Ovary (tissue), 9 donors: ENCODE data around the gene BRMS1. TPM values are rescaled to one million over a fixed set of nuclear protein-coding genes. Genes with fewer than 3 reads are reported as not detected.
A peak's percentile ranks its signal among the peaks of the same experiment; 100 is the strongest.

Experiments used
- DNase-seq, 5 donors: peaks; one replicate each; pipeline ENCODE4 v3.0.0-alpha.2; 2019 to 2020
- H3K27ac ChIP-seq, 2 donors: fragments of 200-600 bp; one replicate each; pipeline versions ENCODE4 v1.5.1 to v1.8.0; 2019 to 2022
- H3K27me3 ChIP-seq: fragments of 200-600 bp; one replicate; pipeline ENCODE4 v1.8.0; 2022
- H3K36me3 ChIP-seq: fragments of 200-600 bp; sonication (generic); one replicate; pipeline ENCODE4 v1.5.1; 2019
- H3K4me1 ChIP-seq: one replicate; pipeline ENCODE4 v1.8.1; 2013; ENCODE audit warnings: mild to moderate bottlenecking, moderate library complexity; ENCODE audit not compliant: insufficient read depth
- H3K4me3 ChIP-seq: fragments of 200-600 bp; sonication (generic); one replicate; pipeline ENCODE4 v1.5.1; 2017
- H3K9me3 ChIP-seq, 2 donors: fragments of 200-600 bp in 1 of 2; sonication (generic) in 1 of 2; one replicate each; pipeline versions ENCODE4 v1.5.1 to v1.8.1; 2013 to 2019; ENCODE audit warnings: mild to moderate bottlenecking in 1 of 2, moderate library complexity in 1 of 2
- EP300 ChIP-seq: sonication (generic); formaldehyde crosslinking; IDR thresholded peaks from one replicate; pipeline ENCODE4 v1.6.1; 2017; ENCODE audit warnings: antibody characterized with exemption
- POLR2A ChIP-seq: fragments of 450-650 bp; IDR thresholded peaks from one replicate; pipeline ENCODE4 v1.6.1; 2017; ENCODE audit warnings: antibody characterized with exemption, mild to moderate bottlenecking, moderate library complexity
- WGBS, 3 donors: extraction: QIAGEN DNeasy Blood & Tissue Kit in 1 of 3; methylation state at CpG; one replicate each; pipeline versions ENCODE4 v1.1.5 to v1.1.7; 2013 to 2017; 5-methylcytosine and 5-hydroxymethylcytosine counted together
- intact Hi-C, 4 donors: fragments of 100-400 bp; cut with DNase I; formaldehyde crosslinking; loops; one replicate each; pipeline versions ENCODE4 v1.11.0 to v1.15.1; 2022 to 2023
- polyA plus RNA-seq, 2 donors: library from polyadenylated mRNA; stranded (reverse); fragments of 200-250 nt in 1 of 2; fragments of 350-450 nt in 1 of 2; fragmentation: Illumina TruSeq in 1 of 2; extraction: RNeasy Lipid Tissue Mini Kit (QIAGEN cat#74804) in 1 of 2; gene quantifications; one replicate each; pipeline ENCODE4 v1.2.3, GENCODE V29; 2013 to 2014
- total RNA-seq, 7 donors: library from RNA; depleted of rRNA in 2 of 7; stranded (reverse); fragments of >200 nt in 2 of 7; fragmentation: NEBNext Ultra II Directional in 3 of 7; extraction: Animal tissue kit (Norgen Biotek cat#: 25700) in 3 of 7; gene quantifications; one replicate each; pipeline versions ENCODE4 v1.1.0 to v1.2.4, GENCODE V29; 2016 to 2023
- TF ChIP-seq, protein P1 (sequence below), 3 donors: fragments of 450-650 bp in 2 of 3; fragments of 200-600 bp in 1 of 3; IDR thresholded peaks; one replicate each; pipeline versions ENCODE4 v1.5.1 to v1.8.0; 2016 to 2022; ENCODE audit warnings: antibody characterized with exemption in 3 of 3, mild to moderate bottlenecking in 1 of 3
- donor health status: DM: no; HTN: no; CAD: no; lungs with moderate emphysema.
- donor health status: DM: no; HTN: no; CAD: no.
- donor health status: Bipolar disorder and iron deficiency.
- donor health status: DM: yes; HTN: yes; CAD: no.
- donor health status: DM: no; HTN: no; CAD: no.
- donor health status: DM: yes; HTN: yes; CAD: no.

The BRMS1 gene
- total and polyA plus RNA-seq, 9 donors = 17.5 to 32.2 (median 23.4) TPM

DNA sequence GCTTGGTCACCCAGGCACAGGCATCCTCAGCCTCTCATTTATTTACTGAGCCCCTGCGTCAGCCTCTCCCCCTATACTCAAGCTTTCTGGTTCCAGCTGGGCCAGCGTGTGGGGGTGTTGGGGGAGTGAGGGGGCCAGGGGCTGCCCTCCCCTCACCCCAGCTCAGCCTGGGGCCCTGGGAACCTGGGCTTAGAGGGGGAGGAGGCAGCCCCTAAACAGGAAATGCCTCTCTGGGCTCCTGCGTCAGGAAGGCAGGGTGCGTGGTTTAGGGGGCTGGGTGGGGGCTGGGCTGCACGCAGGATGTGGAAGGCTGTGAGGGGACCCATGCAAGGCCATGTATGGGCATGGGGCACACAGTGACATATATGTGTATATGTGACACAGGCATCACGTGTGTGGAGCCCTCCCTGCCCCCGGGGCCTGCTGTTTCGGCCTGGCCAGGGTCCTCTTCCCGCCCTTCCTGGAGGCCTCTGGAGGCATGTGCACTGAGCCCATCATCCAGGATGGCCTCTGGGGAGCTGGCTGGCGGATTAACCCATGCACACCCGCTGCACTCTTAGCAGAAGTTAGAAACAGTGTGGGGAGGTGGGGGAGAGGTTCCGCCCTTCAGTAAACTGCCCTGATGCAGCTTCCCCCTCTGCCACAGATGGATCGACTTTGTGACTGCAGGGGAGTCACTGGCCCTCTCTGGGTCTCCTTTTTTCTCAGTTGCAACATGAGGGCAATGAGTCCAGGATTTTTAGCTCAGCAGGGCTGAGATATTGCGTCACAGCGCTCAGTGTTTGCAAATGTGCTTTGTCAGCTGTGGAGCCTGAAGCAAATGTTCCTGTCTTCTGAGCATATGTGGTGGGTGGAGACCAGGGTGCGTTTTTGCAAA, 26.9 kb downstream of the BRMS1 start:
- peaks cover 33% of the 10 kb centered on the region for H3K4me1 ChIP-seq
- H3K9me3 ChIP-seq = no peaks in the 10 kb centered on the region
- H3K27me3 ChIP-seq = no peaks in the 10 kb centered on the region
- DNase-seq = peak; percentile 52 to 75 (median 65)
- TF ChIP-seq, protein P1, sequence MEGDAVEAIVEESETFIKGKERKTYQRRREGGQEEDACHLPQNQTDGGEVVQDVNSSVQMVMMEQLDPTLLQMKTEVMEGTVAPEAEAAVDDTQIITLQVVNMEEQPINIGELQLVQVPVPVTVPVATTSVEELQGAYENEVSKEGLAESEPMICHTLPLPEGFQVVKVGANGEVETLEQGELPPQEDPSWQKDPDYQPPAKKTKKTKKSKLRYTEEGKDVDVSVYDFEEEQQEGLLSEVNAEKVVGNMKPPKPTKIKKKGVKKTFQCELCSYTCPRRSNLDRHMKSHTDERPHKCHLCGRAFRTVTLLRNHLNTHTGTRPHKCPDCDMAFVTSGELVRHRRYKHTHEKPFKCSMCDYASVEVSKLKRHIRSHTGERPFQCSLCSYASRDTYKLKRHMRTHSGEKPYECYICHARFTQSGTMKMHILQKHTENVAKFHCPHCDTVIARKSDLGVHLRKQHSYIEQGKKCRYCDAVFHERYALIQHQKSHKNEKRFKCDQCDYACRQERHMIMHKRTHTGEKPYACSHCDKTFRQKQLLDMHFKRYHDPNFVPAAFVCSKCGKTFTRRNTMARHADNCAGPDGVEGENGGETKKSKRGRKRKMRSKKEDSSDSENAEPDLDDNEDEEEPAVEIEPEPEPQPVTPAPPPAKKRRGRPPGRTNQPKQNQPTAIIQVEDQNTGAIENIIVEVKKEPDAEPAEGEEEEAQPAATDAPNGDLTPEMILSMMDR (IDR thresholded peaks at IDR 0.05) = no peak
- TF ChIP-seq POLR2A = no peak
- no peak for TF ChIP-seq EP300
- WGBS, 3 donors = 18 to 23% (median 19%) methylated on average over 15 to 16 of the region's 16 CpGs
- no peak overlapping the region for H3K4me3 ChIP-seq
- H3K27ac ChIP-seq = peak overlapping the region; percentile 42 to 76
- intact Hi-C loops = no loop called here
- H3K36me3 ChIP-seq = no peaks in the 10 kb centered on the region

DNA sequence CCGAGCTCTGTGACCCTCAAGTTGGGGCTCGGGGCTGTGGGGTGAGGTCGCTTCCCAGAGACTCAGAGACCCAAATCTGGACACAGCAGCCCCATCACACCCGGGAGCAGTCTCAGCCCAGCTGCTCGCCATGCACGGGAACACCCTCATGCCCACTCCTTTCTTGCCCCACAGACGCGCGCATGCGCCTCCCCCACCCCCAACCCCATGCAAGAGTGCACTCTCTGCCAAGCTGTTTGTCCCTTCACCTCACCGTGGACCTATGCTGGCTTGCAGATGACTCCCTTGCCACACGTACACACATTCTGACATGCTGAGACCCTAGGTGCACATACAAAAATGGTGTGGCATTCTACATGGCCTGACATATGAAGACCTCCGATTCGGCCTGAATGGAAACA, 27.6 kb downstream of the BRMS1 start:
- WGBS, 3 donors = 2 to 5% (median 4%) methylated on average over 11 to 14 of the region's 14 CpGs
- intact Hi-C loops = no loop called here
- H3K4me3 ChIP-seq = peak overlapping the region; percentile 43
- H3K4me1 ChIP-seq = peaks cover 33% of the 10 kb centered on the region
- H3K36me3 ChIP-seq = no peaks in the 10 kb centered on the region
- TF ChIP-seq, protein P1 (IDR thresholded peaks at IDR 0.05) = no peak
- TF ChIP-seq EP300 (no peak), POLR2A (no peak)
- no peaks in the 10 kb centered on the region for H3K9me3 ChIP-seq
- H3K27me3 ChIP-seq = no peaks in the 10 kb centered on the region
- peak overlapping the region; percentile 42 to 76 for H3K27ac ChIP-seq
- peak; percentile 57 to 79 (median 68) for DNase-seq

DNA sequence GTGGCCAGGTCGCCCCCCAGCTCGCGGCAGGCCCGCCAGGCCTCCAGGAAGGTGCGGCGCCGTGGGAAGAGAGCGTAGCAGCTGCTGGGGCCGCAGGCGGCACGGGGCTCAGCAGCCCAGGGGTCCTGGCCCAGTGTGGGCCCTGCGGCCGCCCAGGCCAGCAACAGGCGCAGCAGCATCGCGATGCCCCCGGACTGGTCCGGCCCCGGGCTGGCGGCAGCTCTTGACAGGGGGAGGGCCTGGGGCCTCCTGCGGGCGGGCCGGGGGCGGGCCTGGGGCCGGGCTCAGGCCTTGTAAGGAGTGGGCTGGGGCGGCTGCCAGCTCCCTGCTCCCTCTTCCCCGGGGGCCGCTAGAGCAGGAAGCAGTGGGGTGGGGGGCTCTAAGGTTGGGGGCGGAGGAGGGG, 28.1 kb downstream of the BRMS1 start, which contains the start of gene CD248:
Gene CD248 (minus strand): TSS at position 196 of the 403 bp plus-strand sequence. CDS start 17 bp downstream, at position 179.
- H3K36me3 ChIP-seq = no peaks in the 10 kb centered on the region
- no peaks in the 10 kb centered on the region for H3K9me3 ChIP-seq
- DNase-seq = peak; percentile 73 to 90 (median 82)
- intact Hi-C loops = no loop called here
- no peak for TF ChIP-seq POLR2A
- no peak for TF ChIP-seq EP300
- TF ChIP-seq, protein P1 (IDR thresholded peaks at IDR 0.05) = no peak
- WGBS, 3 donors = 2 to 5% methylated on average over 24 to 29 of the region's 29 CpGs; no CpG with 5 or more reads in 1 of the 3 donors
- peak within 1 kb of the TSS; percentile 42 to 76 for H3K27ac ChIP-seq
- H3K4me3 ChIP-seq = peak within 1 kb of the TSS; percentile 43
- peaks cover 33% of the 10 kb centered on the region for H3K4me1 ChIP-seq
- no peaks in the 10 kb centered on the region for H3K27me3 ChIP-seq

DNA sequence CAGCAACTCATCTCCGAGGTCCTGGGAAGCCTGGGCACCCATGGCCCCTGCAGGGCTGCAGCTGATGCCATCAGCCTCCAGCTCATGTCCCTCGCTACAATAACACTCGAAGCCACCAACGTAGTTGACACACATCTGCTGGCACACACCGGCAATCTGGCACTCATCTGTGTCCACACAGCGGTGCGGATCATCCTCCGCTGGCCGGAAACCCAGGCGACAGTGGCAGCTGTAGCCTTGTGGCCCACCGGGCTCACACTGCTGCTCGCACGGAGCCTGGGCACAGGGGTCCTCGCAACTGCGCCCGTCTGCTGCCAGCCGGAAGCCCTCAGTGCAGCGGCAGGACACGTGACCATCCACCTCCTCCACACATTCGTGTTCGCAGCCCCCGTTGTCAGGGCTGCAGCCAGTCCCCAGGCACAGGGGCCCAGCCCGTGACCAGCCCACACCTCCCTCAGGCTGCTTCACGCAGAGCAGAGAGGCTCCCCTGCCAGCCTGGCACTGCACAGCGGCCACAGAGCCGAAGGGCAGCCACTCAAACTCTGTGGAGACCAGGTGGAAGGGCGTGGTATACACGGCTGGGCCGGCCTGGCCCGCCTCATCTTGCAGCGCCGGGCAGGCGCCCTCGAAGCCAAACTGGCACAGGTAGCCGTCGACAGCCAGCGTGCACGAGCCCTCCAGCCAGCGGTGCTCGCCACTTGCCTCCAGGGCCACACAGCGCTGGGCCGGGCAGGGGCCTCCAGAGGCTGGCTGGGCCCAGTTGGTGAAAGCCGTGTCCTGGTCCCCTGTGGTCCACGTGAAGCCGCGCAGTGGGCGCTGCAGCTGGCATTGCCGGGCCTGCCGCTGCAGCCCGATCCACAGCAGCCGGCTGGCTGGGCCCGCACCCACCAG, 28.7 kb downstream of the BRMS1 start:
- DNase-seq = peak in 3 of 5 donors; percentile 28 to 53 (median 51)
- peak overlapping the region in 1 of 2 donors; percentile 76 for H3K27ac ChIP-seq
- intact Hi-C loops = no loop called here

More for the DNA sequence above, 28.7 kb downstream of the BRMS1 start:
- H3K4me1 ChIP-seq = peaks cover 33% of the 10 kb centered on the region
- H3K4me3 ChIP-seq = peak overlapping the region; percentile 43
- TF ChIP-seq POLR2A = no peak
- TF ChIP-seq, protein P1 (IDR thresholded peaks at IDR 0.05) = no peak
- no peak for TF ChIP-seq EP300
- 23 to 39% (median 26%) methylated on average over 43 to 52 of the region's 52 CpGs for WGBS, 3 donors
- H3K36me3 ChIP-seq = no peaks in the 10 kb centered on the region
- H3K27me3 ChIP-seq = no peaks in the 10 kb centered on the region
- H3K9me3 ChIP-seq = no peaks in the 10 kb centered on the region
